Measurements from ENCODE around the gene KLHL12. TPM values are rescaled to one million over a fixed set of nuclear protein-coding genes. Genes with fewer than 3 reads are reported as not detected.
"Not testable (repeated sequence)": the region's sequence is repeated elsewhere in the genome, so short reads cannot be mapped to it uniquely, and the experiment has no call there.

KLHL12 gene
- polyA plus RNA-seq, 1 experiment, result 54.2 TPM

GRCh38 chr1:202941372-202941771 lies 14.3 kb upstream of the KLHL12 start:
- no peak for DNase-seq (ENCODE audit: low read depth, low spot score)
- H3K27me3 ChIP-seq (ENCODE audit: control insufficient read depth, insufficient read depth, low read length), result no peaks in the 10 kb centered on the region
- TF ChIP-seq, protein P1, sequence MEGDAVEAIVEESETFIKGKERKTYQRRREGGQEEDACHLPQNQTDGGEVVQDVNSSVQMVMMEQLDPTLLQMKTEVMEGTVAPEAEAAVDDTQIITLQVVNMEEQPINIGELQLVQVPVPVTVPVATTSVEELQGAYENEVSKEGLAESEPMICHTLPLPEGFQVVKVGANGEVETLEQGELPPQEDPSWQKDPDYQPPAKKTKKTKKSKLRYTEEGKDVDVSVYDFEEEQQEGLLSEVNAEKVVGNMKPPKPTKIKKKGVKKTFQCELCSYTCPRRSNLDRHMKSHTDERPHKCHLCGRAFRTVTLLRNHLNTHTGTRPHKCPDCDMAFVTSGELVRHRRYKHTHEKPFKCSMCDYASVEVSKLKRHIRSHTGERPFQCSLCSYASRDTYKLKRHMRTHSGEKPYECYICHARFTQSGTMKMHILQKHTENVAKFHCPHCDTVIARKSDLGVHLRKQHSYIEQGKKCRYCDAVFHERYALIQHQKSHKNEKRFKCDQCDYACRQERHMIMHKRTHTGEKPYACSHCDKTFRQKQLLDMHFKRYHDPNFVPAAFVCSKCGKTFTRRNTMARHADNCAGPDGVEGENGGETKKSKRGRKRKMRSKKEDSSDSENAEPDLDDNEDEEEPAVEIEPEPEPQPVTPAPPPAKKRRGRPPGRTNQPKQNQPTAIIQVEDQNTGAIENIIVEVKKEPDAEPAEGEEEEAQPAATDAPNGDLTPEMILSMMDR (IDR thresholded peaks at IDR 0.05; ENCODE audit: low read depth, low read length), result no peak
- ChIA-PET CTCF (no interaction called here), POLR2A (no interaction called here)
- no peak overlapping the region for H3K27ac ChIP-seq (ENCODE audit: low read depth, low read length)
- H3K9me3 ChIP-seq (ENCODE audit: control insufficient read depth, insufficient read depth, low read length), result no peaks in the 10 kb centered on the region
- H3K4me3 ChIP-seq (ENCODE audit: low read depth, low read length), result no peak overlapping the region

GRCh38 chr1:202940561-202940960 lies 13.5 kb upstream of the KLHL12 start:
- POLR2A ChIA-PET, result no interaction called here
- no peak overlapping the region for H3K4me3 ChIP-seq (ENCODE audit: low read depth, low read length)
- CTCF ChIA-PET, result no interaction called here
- no peak overlapping the region for H3K27ac ChIP-seq (ENCODE audit: low read depth, low read length)
- H3K27me3 ChIP-seq (ENCODE audit: control insufficient read depth, insufficient read depth, low read length), result no peaks in the 10 kb centered on the region
- no peaks in the 10 kb centered on the region for H3K9me3 ChIP-seq (ENCODE audit: control insufficient read depth, insufficient read depth, low read length)
- no peak for DNase-seq (ENCODE audit: low read depth, low spot score)
- TF ChIP-seq, protein P1 (IDR thresholded peaks at IDR 0.05; ENCODE audit: low read depth, low read length), result no peak

- CTCF ChIA-PET, result no interaction called here
- POLR2A ChIA-PET, result no interaction called here
- Histone ChIP-seq H3K27me3 (ENCODE audit: control insufficient read depth, insufficient read depth, low read length) (no peaks in the 10 kb centered on the region), H3K27ac (ENCODE audit: low read depth, low read length) (no peak overlapping the region), H3K9me3 (ENCODE audit: control insufficient read depth, insufficient read depth, low read length) (no peaks in the 10 kb centered on the region), H3K4me3 (ENCODE audit: low read depth, low read length) (no peak overlapping the region)
- DNase-seq (ENCODE audit: low read depth, low spot score), result no peak
- TF ChIP-seq, protein P1 (IDR thresholded peaks at IDR 0.05; ENCODE audit: low read depth, low read length), result no peak
Measured at GRCh38 chr1:202938287-202938925, 11.4 kb upstream of the KLHL12 start.

GRCh38 chr1:202936409-202936808 lies 9.4 kb upstream of the KLHL12 start:
- H3K9me3 ChIP-seq (ENCODE audit: control insufficient read depth, insufficient read depth, low read length); DNase-seq (ENCODE audit: low read depth, low spot score); POLR2A ChIA-PET; CTCF ChIA-PET; H3K27me3 ChIP-seq (ENCODE audit: control insufficient read depth, insufficient read depth, low read length); H3K4me3 ChIP-seq (ENCODE audit: low read depth, low read length); H3K27ac ChIP-seq (ENCODE audit: low read depth, low read length): not testable (repeated sequence)

DNA sequence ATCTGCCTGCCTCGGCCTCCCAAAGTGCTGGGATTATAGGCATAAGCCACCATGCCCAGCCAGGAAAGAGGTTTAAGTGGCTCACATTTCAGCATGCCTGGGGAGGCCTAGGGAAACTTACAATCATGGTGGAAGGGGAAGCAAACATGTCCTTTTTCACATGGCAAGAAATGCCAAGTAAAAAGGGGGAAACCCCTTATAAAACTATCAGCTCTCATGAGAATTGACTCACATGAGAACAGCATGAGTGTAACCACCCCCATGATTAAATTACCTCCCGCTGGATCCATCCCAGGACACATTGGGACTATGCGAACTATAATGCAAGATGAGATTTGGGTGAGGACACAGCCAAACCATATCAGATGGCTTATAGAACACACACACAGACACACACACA lies 8.8 kb upstream of the KLHL12 start:
- ChIA-PET CTCF (no interaction called here), POLR2A (no interaction called here)
- TF ChIP-seq, protein P1 (IDR thresholded peaks at IDR 0.05; ENCODE audit: low read depth, low read length), result no peak
- H3K27me3 ChIP-seq (ENCODE audit: control insufficient read depth, insufficient read depth, low read length), result no peaks in the 10 kb centered on the region
- H3K4me3 ChIP-seq (ENCODE audit: low read depth, low read length), result no peak overlapping the region
- H3K27ac ChIP-seq (ENCODE audit: low read depth, low read length), result no peak overlapping the region
- H3K9me3 ChIP-seq (ENCODE audit: control insufficient read depth, insufficient read depth, low read length), result no peaks in the 10 kb centered on the region; the same call in 1 of the 2 replicates
- no peak for DNase-seq (ENCODE audit: low read depth, low spot score)
